HFF-Myc (cell line): ENCODE data around the gene DYNC1I1.

Experiments
- DNase-seq: peaks from one replicate; pipeline ENCODE4 v3.0.0-alpha.2; 2011; ENCODE audit warnings: low read depth; ENCODE audit errors: extremely low read depth
- H3K4me3 ChIP-seq: replicated peaks from 2 replicates; pipeline ENCODE4 v1.5.1; 2011; ENCODE audit warnings: low read depth, mild to moderate bottlenecking, control low read depth, low read length
- CTCF ChIP-seq: IDR thresholded peaks from 2 replicates; pipeline ENCODE4 v1.5.1; 2012; ENCODE audit warnings: mild to moderate bottlenecking, low read depth, low read length, control low read depth; ENCODE audit errors: missing control alignments

The DYNC1I1 gene

DNA sequence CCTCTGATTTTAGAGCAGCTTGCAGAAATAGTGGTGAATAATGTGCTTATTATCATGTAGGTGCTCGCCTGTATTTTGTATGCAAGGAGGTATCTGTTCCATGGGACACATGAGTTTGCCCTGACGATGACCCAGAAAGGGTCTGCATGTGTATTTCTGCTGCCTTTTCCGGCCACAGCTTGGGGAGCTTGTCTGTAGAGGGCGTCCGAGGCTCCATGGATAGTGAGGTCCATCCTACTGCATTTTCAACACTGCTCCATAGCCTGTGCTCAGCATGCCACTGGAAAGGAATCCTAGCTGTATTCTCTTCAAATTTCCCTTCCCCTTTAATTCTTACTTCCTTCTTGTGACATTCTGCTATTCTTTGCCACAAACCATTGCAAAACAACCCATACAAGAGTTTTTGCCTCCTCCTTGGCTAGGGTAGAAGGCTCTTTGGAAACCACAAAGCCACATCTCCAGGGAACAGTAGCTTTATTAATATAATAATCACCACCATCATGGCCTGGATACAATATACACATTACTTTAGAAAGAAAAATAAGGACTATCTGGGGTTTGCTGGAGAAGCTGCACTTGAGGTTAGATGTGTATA lies 127.7 kb downstream of the DYNC1I1 start:
- no peak for DNase-seq
- no peak for TF ChIP-seq CTCF
- H3K4me3 ChIP-seq: no peak overlapping the region

DNA sequence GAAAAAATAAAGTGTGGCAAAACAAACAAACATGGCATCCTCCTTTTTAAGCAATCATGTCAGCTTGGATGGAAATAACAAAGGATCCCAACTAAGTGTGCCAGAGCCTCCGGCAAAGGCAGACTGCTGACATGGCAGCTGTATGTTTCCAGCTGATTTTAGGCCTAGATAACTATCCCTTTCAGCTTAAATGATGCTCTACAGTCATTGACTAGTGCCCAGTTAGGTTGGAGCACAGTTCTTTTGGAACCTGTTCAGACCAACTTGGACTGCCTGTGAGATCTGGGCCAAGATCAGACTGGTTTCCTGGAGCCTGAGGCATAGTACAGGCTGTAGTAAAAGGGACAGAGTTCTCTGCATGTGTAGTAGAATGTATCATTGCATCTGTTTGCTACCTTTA lies 128.7 kb downstream of the DYNC1I1 start:
- no peak for TF ChIP-seq CTCF
- H3K4me3 ChIP-seq: no peak overlapping the region
- DNase-seq: no peak

DNA sequence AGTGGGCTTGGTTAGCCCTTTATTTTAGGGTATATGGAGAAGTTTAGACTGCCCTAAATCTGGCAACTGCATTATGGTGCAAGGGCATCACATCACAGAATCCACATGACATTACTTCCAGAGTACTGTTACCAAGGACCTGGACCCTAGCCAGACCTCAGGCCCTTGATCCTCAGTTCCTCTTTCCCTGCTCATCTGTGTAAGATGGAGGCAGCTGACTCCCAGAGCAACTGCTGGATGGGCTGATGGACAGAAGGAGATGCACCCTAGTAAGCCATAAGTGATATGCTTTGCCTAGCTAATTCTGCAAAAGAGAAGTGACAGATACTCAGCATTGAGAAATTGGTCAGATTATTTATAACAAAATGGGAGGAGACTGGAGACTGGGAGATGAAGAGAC lies 131.7 kb downstream of the DYNC1I1 start:
- H3K4me3 ChIP-seq: no peak overlapping the region
- no peak for TF ChIP-seq CTCF
- DNase-seq: no peak

- H3K4me3 ChIP-seq: no peak overlapping the region
- no peak for TF ChIP-seq CTCF
- no peak for DNase-seq
These were observed 132.8 kb downstream of the DYNC1I1 start for GRCh38 chr7:95905167-95905566.

GRCh38 chr7:95906851-95907250 lies 134.5 kb downstream of the DYNC1I1 start:
- DNase-seq: no peak
- H3K4me3 ChIP-seq: no peak overlapping the region
- TF ChIP-seq CTCF: no peak

GRCh38 chr7:95907337-95907736 lies 135.0 kb downstream of the DYNC1I1 start:
- DNase-seq: no peak
- no peak overlapping the region for H3K4me3 ChIP-seq

More at GRCh38 chr7:95907337-95907736, 135.0 kb downstream of the DYNC1I1 start:
- no peak for TF ChIP-seq CTCF
